HG03135 (cell line): ENCODE measurements around the gene CDCA3.

ENCODE experiments used
- ATAC-seq: cut with Tn5 transposase; IDR thresholded peaks from one replicate; pipeline ENCODE4 v1.9.1; 2021; ENCODE audit warnings: mild to moderate bottlenecking, moderate library complexity; ENCODE audit not compliant: unreplicated experiment

The CDCA3 gene

GRCh38 chr12:6821591-6822425, 29.3 kb downstream of the CDCA3 start, which contains the start of gene GPR162:
Gene GPR162 (plus strand): TSS chr12:6821821. CDS start chr12:6823899, 2,078 bp downstream.
- no peak for ATAC-seq

DNA sequence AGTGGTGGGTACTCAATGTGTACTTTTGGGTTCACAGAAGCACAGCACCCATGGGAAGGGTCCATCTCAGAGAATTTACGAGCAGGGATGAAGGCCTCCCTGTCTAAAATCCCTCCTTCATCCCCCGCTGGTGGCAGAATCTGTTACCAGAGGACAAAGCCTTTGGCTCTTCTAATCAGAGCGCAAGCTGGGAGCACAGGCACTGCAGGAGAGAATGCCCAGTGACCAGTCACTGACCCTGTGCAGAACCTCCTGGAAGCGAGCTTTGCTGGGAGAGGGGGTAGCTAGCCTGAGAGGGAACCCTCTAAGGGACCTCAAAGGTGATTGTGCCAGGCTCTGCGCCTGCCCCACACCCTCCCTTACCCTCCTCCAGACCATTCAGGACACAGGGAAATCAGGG, 30.9 kb downstream of the CDCA3 start:
- ATAC-seq: no peak

DNA sequence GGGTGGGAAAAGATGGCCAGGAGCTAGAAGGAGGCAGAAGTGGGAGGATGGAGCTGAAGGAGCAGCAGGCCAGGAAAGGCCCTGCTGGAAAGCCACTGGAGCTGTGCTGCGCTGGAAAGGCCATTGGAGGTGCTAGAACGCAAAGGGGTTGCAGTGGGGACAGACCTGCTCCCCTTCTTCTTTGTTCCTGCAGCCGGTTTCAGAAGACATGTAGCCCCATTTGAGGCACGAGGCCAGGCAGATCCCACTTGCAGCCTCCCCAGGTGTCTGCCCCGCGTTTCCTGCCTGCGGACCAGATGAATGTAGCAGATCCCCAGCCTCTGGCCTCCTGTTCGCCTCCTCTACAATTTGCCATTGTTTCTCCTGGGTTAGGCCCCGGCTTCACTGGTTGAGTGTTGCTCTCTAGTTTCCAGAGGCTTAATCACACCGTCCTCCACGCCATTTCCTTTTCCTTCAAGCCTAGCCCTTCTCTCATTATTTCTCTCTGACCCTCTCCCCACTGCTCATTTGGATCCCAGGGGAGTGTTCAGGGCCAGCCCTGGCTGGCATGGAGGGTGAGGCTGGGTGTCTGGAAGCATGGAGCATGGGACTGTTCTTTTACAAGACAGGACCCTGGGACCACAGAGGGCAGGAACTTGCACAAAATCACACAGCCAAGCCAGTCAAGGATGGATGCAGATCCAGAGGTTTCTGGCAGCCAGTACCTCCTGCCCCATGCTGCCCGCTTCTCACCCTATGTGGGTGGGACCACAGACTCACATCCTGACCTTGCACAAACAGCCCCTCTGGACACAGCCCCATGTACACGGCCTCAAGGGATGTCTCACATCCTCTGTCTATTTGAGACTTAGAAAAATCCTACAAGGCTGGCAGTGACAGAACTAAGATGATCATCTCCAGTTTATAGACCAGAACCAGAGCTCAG, 31.7 kb downstream of the CDCA3 start:
- no peak for ATAC-seq

GRCh38 chr12:6818645-6819044, 32.4 kb downstream of the CDCA3 start:
- no peak for ATAC-seq

DNA sequence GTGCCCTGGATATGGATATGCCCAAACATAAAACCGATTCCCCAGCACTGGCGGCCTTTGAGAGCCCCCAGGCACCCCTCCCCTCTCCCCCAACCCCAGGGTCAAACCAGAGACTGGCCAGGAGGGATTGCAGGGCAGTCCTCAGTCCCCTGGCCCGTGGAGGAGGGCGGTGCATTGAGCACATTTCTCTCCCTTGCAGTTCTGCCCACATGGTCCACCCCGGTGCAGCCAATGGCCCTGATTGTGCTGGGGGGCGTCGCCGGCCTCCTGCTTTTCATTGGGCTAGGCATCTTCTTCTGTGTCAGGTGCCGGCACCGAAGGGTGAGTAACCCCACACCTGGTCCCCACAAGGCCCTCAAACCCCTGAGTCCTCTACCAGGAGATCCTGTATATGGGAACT, 32.9 kb downstream of the CDCA3 start:
- ATAC-seq: no peak

DNA sequence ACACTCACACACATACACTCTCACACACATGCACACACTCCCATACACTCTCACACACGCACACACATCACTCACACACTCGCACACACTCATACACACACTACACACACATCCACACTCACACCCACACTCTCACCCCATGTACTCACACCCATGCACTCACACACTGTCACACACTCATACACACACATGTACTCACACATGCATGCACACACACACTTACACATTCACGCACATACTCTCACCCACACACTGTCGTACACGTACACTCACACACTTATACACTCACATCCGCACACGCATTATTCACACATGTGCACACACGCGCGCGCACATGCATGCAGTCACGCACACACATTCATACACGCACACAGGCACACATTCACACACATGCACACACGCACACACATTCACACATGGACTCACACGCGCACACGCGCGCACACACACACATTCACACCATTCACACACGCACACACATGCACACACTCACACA, 33.4 kb downstream of the CDCA3 start:
- ATAC-seq: no peak

- ATAC-seq: no peak
Observed at GRCh38 chr12:6817098-6817497, 34.0 kb downstream of the CDCA3 start.

- no peak for ATAC-seq
Observed at GRCh38 chr12:6816598-6816997, 34.5 kb downstream of the CDCA3 start.

DNA sequence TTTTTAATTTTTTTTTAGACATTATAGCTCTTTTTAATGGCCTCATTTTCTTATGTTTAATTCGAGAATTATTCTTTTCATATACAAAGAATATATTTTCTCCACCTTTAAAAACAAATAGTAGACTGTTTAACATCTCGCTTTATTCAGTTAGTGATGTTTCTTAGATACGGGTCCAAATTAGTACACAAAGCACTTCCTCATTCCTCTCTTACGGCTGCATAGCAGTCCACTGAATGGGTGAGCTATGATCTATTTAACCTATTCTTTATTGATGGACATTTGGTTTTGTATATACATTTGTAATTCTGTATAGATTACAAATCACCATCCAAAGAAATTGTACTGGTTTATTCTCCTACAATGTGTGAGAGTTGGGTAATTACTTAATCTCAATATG, 37.7 kb downstream of the CDCA3 start:
- no peak for ATAC-seq

- ATAC-seq: no peak
Observed at GRCh38 chr12:6810758-6811157, 40.3 kb downstream of the CDCA3 start.

GRCh38 chr12:6809056-6809455, 42.0 kb downstream of the CDCA3 start:
- ATAC-seq: no peak

GRCh38 chr12:6807170-6807569, 43.9 kb downstream of the CDCA3 start:
- no peak for ATAC-seq

GRCh38 chr12:6799147-6799546, 51.9 kb downstream of the CDCA3 start:
- ATAC-seq: no peak
